Limb (tissue), 2 donors: ENCODE data around the gene ABHD12.
"Not testable (repeated sequence)": the region's sequence is repeated elsewhere in the genome, so short reads cannot be mapped to it uniquely, and the experiment has no call there.

Source experiments
- DNase-seq, 2 donors: peaks; one replicate each; pipeline ENCODE4 v3.0.0-alpha.2; 2016; ENCODE audit errors: extremely low spot score in 2 of 2

ABHD12 gene

GRCh38 chr20:25390538-25391528 is at the start of gene ABHD12:
TSS of gene ABHD12 (minus strand) at chr20:25390835. CDS start at chr20:25390703, 132 bp downstream.
- DNase-seq: peak; percentile 98

GRCh38 chr20:25439328-25439727 is 48.7 kb upstream of the ABHD12 start:
- DNase-seq: no peak

GRCh38 chr20:25437153-25437581 is 46.5 kb upstream of the ABHD12 start:
- DNase-seq: no peak

- no peak for DNase-seq
Observed at GRCh38 chr20:25424536-25424935, 33.9 kb upstream of the ABHD12 start.

GRCh38 chr20:25422032-25422431 is 31.4 kb upstream of the ABHD12 start:
- no peak for DNase-seq

GRCh38 chr20:25421102-25421501 is 30.5 kb upstream of the ABHD12 start:
- no peak for DNase-seq

GRCh38 chr20:25418776-25419175 is 28.1 kb upstream of the ABHD12 start:
- no peak for DNase-seq

GRCh38 chr20:25408890-25409289 is 18.3 kb upstream of the ABHD12 start:
- no peak for DNase-seq

GRCh38 chr20:25408170-25408547 is 17.5 kb upstream of the ABHD12 start:
- no peak for DNase-seq

- DNase-seq: peak; percentile 89 to 95
Observed at GRCh38 chr20:25407311-25408169, 16.9 kb upstream of the ABHD12 start, which contains the start of gene GINS1. TSS of gene GINS1 (plus strand) at chr20:25407673. CDS start at chr20:25407821, 148 bp downstream.

GRCh38 chr20:25402583-25402982 is 11.9 kb upstream of the ABHD12 start:
- no peak for DNase-seq

GRCh38 chr20:25400291-25400732 is 9.7 kb upstream of the ABHD12 start:
- DNase-seq: not testable (repeated sequence)

GRCh38 chr20:25399037-25399430 is 8.4 kb upstream of the ABHD12 start:
- peak in 1 of 2 donors; percentile 57 for DNase-seq

- no peak for DNase-seq
Observed at GRCh38 chr20:25398376-25399036, 7.9 kb upstream of the ABHD12 start.

GRCh38 chr20:25397821-25398220 is 7.2 kb upstream of the ABHD12 start:
- no peak for DNase-seq

GRCh38 chr20:25397096-25397495 is 6.5 kb upstream of the ABHD12 start:
- no peak for DNase-seq

- no peak for DNase-seq
Observed at GRCh38 chr20:25394996-25395395, 4.4 kb upstream of the ABHD12 start.

GRCh38 chr20:25394276-25394675 is 3.6 kb upstream of the ABHD12 start:
- no peak for DNase-seq

- peak in 1 of 2 donors; percentile 75 for DNase-seq
Observed at GRCh38 chr20:25389858-25390537, 637 bp downstream of the ABHD12 start.

- peak in 1 of 2 donors; percentile 2 for DNase-seq
Observed at GRCh38 chr20:25389401-25389857, 1.2 kb downstream of the ABHD12 start.
